ENCODE results near the gene NAPEPLD. TPM values are rescaled to one million over a fixed set of nuclear protein-coding genes. Genes with fewer than 3 reads are reported as not detected.

Gene NAPEPLD
- total and polyA plus RNA-seq, 2 donors (not counting 3 experiments of a cell fraction or from before 2014, with no cell fraction given), result 2.6 to 6.7 TPM

GRCh38 chr7:103075337-103075918 is 73.5 kb downstream of the NAPEPLD start:
- Histone ChIP-seq H4K20me1 (replicated peaks; ENCODE audit: control insufficient read depth, extremely low read depth, insufficient read depth, low read length) (no peaks in the 10 kb centered on the region), H3K9me1 (replicated peaks; ENCODE audit: control insufficient read depth, extremely low read depth, insufficient read depth, low read length) (no peaks in the 10 kb centered on the region), H3K9ac (replicated peaks; ENCODE audit: extremely low read depth, insufficient read depth, low read length) (peak overlapping the region; percentile 92), H3K9me3 (replicated peaks; ENCODE audit: control insufficient read depth, insufficient read depth, low read length) (no peaks in the 10 kb centered on the region), H3K79me2 (ENCODE audit: control insufficient read depth, insufficient read depth, low read length) (peaks cover 33% of the 10 kb centered on the region), H3K4me1 (ENCODE audit: control insufficient read depth, extremely low read depth, insufficient read depth, low read length) (peaks cover 17% of the 10 kb centered on the region), H3K27ac (ENCODE audit: insufficient read depth, low read depth, low read length) (peak overlapping the region; percentile 40), H3K4me3 (replicated peaks in 1 of 3; ENCODE audit: insufficient read depth in 1 of 3, low read depth in 1 of 3, low read length in 3 of 3) (peak overlapping the region; percentile 49 to 76 (median 65)), H3K4me2 (ENCODE audit: insufficient read depth, low read length) (peak overlapping the region; percentile 80), H3K27me3 (ENCODE audit: control insufficient read depth in 2 of 2, insufficient read depth in 2 of 2, low read length in 2 of 2) (no peaks in the 10 kb centered on the region), H2AFZ (ENCODE audit: low read depth, low read length) (peak overlapping the region; percentile 93), H3K36me3 (ENCODE audit: control insufficient read depth in 2 of 2, extremely low read depth in 1 of 2, insufficient read depth in 2 of 2, low read length in 2 of 2) (no peaks in the 10 kb centered on the region)
- dilution Hi-C loops (cut with MboI; ENCODE audit: extremely low pct_ligation_motif_present, low sequenced_read_pairs), result no loop called here
- DNase-seq (ENCODE audit: low read depth, low spot score) (peak; percentile 63), FAIRE-seq (no peak)
- intact Hi-C loops (cut with micrococcal nuclease), result loop anchor here (2.0 kb wide), 1 partner anchor 269 kb away; the partner anchor contains the start of gene DNAJC2
- TF ChIP-seq MAX (IDR thresholded peaks at IDR 0.05; ENCODE audit: insufficient read depth, insufficient read length) (no peak), POLR2A (IDR thresholded peaks at IDR 0.05; ENCODE audit: low read depth, low read length) (no peak), EZH2 (IDR thresholded peaks at IDR 0.05; ENCODE audit: borderline replicate concordance, low read depth, low read length, severe bottlenecking) (no peak), FOS (IDR thresholded peaks at IDR 0.05; ENCODE audit: borderline replicate concordance, insufficient read depth, low read length) (no peak), JUN (IDR thresholded peaks at IDR 0.05; ENCODE audit: borderline replicate concordance, insufficient read depth, insufficient read length, low read depth) (no peak), MYC (IDR thresholded peaks at IDR 0.05; ENCODE audit: low read depth, low read length) (no peak), POLR2AphosphoS5 (IDR thresholded peaks at IDR 0.05; ENCODE audit: insufficient read depth, low read depth, low read length) (no peak), GATA2 (IDR thresholded peaks at IDR 0.05; ENCODE audit: insufficient read depth, insufficient read length, low read depth, low read length) (no peak), CTCF (IDR thresholded peaks at IDR 0.05; ENCODE audit: extremely low read depth in 1 of 2, insufficient read depth in 1 of 2, low read depth in 1 of 2, low read length in 2 of 2) (no peak)
- CTCF ChIA-PET, result interaction anchor here (1.0 to 2.1 kb wide), 12 partner anchors 9 to 327 kb away, joined by 3 to 27 read pairs (median 5); partner anchors contain the start of genes FAM185A and NAPEPLD
- TSS peak; percentile 56 for BruUV-seq (replicated peaks)
- POLR2A ChIA-PET, result interaction anchor here (0.8 to 1.0 kb wide), 2 partner anchors 10 to 327 kb away, joined by 3 to 6 read pairs; partner anchors contain the start of gene FAM185A

All from endothelial cell of umbilical vein (primary cell).